ENCODE results near the gene CRCP. TPM values are rescaled to one million over a fixed set of nuclear protein-coding genes. Genes with fewer than 3 reads are reported as not detected.

Gene CRCP
- total RNA-seq, 1 experiment from 2014 or later: 36.4 TPM

DNA sequence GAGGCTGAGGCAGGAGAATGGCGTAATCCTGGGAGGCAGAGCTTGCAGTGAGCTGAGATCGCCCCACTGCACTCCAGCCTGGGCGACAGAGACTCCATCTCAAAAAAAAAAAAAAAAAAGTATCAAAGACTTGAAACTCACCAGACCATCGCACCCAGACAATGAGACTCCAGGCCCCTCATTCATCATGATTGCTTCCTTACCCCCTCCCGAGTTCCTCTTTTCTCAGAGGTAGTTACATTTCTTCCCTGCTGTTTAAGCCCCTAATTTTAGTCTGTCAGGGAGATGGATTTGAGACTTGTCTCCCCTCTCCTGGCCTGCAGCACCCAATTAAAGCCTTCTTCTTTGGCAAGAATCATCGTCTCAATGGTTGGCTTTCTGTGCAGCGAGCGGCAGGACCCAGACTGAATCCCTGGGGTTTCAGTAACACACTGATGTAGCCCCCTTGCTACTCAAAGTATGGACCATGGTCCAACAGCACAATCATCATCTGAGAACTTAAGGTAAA lies 71.1 kb downstream of the CRCP start:
- intact Hi-C loops (cut with micrococcal nuclease): no loop called here
- Histone ChIP-seq H2AFZ (ENCODE audit: low read length) (no peak overlapping the region), H3K9ac (ENCODE audit: low read length) (no peak overlapping the region), H3K9me3 (ENCODE audit: low read length) (no peaks in the 10 kb centered on the region), H3F3A (ENCODE audit: low read length, unreplicated experiment) (no peaks in the 10 kb centered on the region), H3K4me2 (ENCODE audit: low read length) (no peak overlapping the region), H3K27me3 (ENCODE audit: low read length) (no peaks in the 10 kb centered on the region), H3K36me3 (ENCODE audit: low read depth, low read length) (no peaks in the 10 kb centered on the region), H3K4me1 (ENCODE audit: insufficient read depth, low read length) (no peaks in the 10 kb centered on the region), H3K9me2 (replicated peaks; ENCODE audit: low read length) (no peaks in the 10 kb centered on the region), H3K79me2 (ENCODE audit: low read length) (no peaks in the 10 kb centered on the region), H4K20me1 (ENCODE audit: low read length) (no peaks in the 10 kb centered on the region), H3K4me3 (ENCODE audit: low read length) (no peak overlapping the region), H3K27ac (ENCODE audit: low read length) (no peak overlapping the region)
- TF ChIP-seq, protein P1, sequence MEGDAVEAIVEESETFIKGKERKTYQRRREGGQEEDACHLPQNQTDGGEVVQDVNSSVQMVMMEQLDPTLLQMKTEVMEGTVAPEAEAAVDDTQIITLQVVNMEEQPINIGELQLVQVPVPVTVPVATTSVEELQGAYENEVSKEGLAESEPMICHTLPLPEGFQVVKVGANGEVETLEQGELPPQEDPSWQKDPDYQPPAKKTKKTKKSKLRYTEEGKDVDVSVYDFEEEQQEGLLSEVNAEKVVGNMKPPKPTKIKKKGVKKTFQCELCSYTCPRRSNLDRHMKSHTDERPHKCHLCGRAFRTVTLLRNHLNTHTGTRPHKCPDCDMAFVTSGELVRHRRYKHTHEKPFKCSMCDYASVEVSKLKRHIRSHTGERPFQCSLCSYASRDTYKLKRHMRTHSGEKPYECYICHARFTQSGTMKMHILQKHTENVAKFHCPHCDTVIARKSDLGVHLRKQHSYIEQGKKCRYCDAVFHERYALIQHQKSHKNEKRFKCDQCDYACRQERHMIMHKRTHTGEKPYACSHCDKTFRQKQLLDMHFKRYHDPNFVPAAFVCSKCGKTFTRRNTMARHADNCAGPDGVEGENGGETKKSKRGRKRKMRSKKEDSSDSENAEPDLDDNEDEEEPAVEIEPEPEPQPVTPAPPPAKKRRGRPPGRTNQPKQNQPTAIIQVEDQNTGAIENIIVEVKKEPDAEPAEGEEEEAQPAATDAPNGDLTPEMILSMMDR (conservative IDR thresholded peaks at IDR 0.05; ENCODE audit: low read depth, low read length): no peak
- no peak for TF ChIP-seq EZH2 (IDR thresholded peaks at IDR 0.05; ENCODE audit: low read length, unreplicated experiment)
- no peak for TF ChIP-seq EZH2phosphoT487 (IDR thresholded peaks at IDR 0.05; ENCODE audit: borderline replicate concordance, low read length)
- BruUV-seq (replicated peaks): no TSS peak
- ATAC-seq (no peak), DNase-seq (no peak)
- CTCF ChIA-PET: no interaction called here
- POLR2A ChIA-PET (ENCODE audit: unreplicated experiment): no interaction called here

DNA sequence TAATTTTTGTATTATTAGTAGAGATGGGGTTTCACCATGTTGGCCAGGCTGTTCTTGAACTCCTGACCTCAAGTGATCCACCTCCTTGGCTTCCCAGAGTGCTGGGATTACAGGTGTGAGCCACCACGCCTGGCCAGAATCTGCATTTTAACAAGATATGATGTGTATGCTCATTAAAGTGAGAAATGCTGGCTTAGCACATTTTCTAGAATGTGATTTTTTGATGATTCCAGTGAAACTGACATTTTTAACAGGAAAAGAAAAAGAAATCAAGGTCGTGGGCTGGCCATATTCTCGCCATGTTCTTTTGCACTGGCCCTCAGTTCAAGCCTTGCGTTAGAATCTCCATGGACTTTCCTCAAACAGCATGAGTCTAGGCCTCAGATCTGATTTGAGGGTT lies 72.3 kb downstream of the CRCP start:
- no peaks in the 10 kb centered on the region for H3K9me2 ChIP-seq (replicated peaks; ENCODE audit: low read length)
- DNase-seq (no peak), ATAC-seq (no peak)
- no peaks in the 10 kb centered on the region for H3K79me2 ChIP-seq (ENCODE audit: low read length)
- ChIA-PET POLR2A (ENCODE audit: unreplicated experiment) (no interaction called here), CTCF (no interaction called here)
- no peaks in the 10 kb centered on the region for H3K4me1 ChIP-seq (ENCODE audit: insufficient read depth, low read length)
- intact Hi-C loops (cut with micrococcal nuclease): no loop called here
- H3K27me3 ChIP-seq (ENCODE audit: low read length): no peaks in the 10 kb centered on the region
- H3K4me3 ChIP-seq (ENCODE audit: low read length): no peak overlapping the region
- H3K27ac ChIP-seq (ENCODE audit: low read length): no peak overlapping the region
- H3K36me3 ChIP-seq (ENCODE audit: low read depth, low read length): no peaks in the 10 kb centered on the region
- BruUV-seq (replicated peaks): no TSS peak
- no peaks in the 10 kb centered on the region for H3F3A ChIP-seq (ENCODE audit: low read length, unreplicated experiment)
- H3K4me2 ChIP-seq (ENCODE audit: low read length): no peak overlapping the region
- no peak overlapping the region for H3K9ac ChIP-seq (ENCODE audit: low read length)
- H4K20me1 ChIP-seq (ENCODE audit: low read length): no peaks in the 10 kb centered on the region
- TF ChIP-seq EZH2phosphoT487 (IDR thresholded peaks at IDR 0.05; ENCODE audit: borderline replicate concordance, low read length) (no peak), EZH2 (IDR thresholded peaks at IDR 0.05; ENCODE audit: low read length, unreplicated experiment) (no peak)
- no peak overlapping the region for H2AFZ ChIP-seq (ENCODE audit: low read length)
- no peaks in the 10 kb centered on the region for H3K9me3 ChIP-seq (ENCODE audit: low read length)

DNA sequence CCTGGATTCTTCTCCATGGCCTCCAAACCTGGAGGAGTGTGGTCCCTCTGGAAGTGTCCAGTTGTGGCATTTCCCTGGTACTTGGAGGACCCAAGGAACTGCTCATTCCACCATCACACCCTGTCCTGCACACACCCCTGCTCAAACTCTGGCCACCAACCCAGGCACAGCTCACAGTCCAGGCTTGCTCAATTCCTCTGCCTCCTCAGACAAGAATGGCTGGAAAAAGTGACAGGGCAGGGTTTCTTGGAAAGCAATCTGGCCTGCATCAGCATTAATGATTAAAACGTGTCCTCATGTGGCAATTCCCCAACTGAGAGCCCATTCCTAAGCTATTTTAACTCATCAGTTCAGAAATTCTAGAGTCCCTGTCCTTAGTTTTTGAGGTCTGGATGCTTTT lies 73.3 kb downstream of the CRCP start:
- intact Hi-C loops (cut with micrococcal nuclease): no loop called here
- H3K9me2 ChIP-seq (replicated peaks; ENCODE audit: low read length): no peaks in the 10 kb centered on the region
- TF ChIP-seq, protein P1 (conservative IDR thresholded peaks at IDR 0.05; ENCODE audit: low read depth, low read length): no peak
- TF ChIP-seq EZH2phosphoT487 (IDR thresholded peaks at IDR 0.05; ENCODE audit: borderline replicate concordance, low read length) (no peak), EZH2 (IDR thresholded peaks at IDR 0.05; ENCODE audit: low read length, unreplicated experiment) (no peak)
- no peak overlapping the region for H3K4me2 ChIP-seq (ENCODE audit: low read length)
- no peak overlapping the region for H3K4me3 ChIP-seq (ENCODE audit: low read length)
- H4K20me1 ChIP-seq (ENCODE audit: low read length): no peaks in the 10 kb centered on the region
- ChIA-PET CTCF (no interaction called here), POLR2A (ENCODE audit: unreplicated experiment) (no interaction called here)
- H3K9ac ChIP-seq (ENCODE audit: low read length): no peak overlapping the region
- no peaks in the 10 kb centered on the region for H3K9me3 ChIP-seq (ENCODE audit: low read length)
- DNase-seq (no peak), ATAC-seq (no peak)
- H3F3A ChIP-seq (ENCODE audit: low read length, unreplicated experiment): no peaks in the 10 kb centered on the region
- no peaks in the 10 kb centered on the region for H3K36me3 ChIP-seq (ENCODE audit: low read depth, low read length)
- no peaks in the 10 kb centered on the region for H3K27me3 ChIP-seq (ENCODE audit: low read length)
- H3K27ac ChIP-seq (ENCODE audit: low read length): no peak overlapping the region
- no peaks in the 10 kb centered on the region for H3K4me1 ChIP-seq (ENCODE audit: insufficient read depth, low read length)
- H2AFZ ChIP-seq (ENCODE audit: low read length): no peak overlapping the region
- no TSS peak for BruUV-seq (replicated peaks)
- no peaks in the 10 kb centered on the region for H3K79me2 ChIP-seq (ENCODE audit: low read length)
